SK-N-MC (cell line): Measurements from ENCODE around the gene C1QTNF1.

ENCODE experiments used
- EZH2 ChIP-seq: fragments of 200-600 bp; sonication (generic); IDR thresholded peaks from one replicate; pipeline ENCODE4 v1.6.1; 2017; ENCODE audit warnings: antibody characterized with exemption
- POLR2AphosphoS5 ChIP-seq: IDR thresholded peaks from 2 replicates; pipeline ENCODE4 v1.6.1; 2012; ENCODE audit warnings: mild to moderate bottlenecking, low read depth, low read length, borderline replicate concordance

DNA sequence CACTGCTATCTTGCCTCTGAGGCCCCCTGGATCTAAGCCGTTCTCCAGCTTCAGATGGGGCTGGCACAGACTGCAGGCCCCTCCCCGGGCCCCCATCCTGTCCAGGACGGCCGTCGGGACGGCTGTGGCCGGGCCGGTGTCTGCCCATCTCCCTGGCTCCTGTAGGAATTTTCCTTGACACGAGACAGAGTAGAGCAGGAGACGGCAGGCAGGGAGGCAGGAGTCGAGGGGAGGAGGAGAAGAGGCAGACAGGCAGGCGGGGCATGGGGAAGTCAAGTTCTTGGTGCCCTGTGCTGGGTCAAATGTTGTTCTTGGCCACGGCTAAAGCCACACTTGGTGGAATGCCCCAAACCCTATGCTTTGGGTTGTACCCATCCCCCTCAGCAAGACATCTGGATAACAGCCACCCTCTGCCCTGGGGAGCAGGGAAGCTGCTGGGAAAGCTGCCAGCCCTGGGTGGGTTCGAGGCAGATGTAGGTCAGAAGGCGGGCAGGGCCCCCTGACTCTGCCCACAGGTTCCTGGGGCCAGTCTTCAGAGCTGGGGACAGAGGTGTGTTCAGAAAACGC is 4.0 kb downstream of the C1QTNF1 start:
- TF ChIP-seq POLR2AphosphoS5 (no peak), EZH2 (no peak)
